ENCODE measurements around the gene CSNK2A1.

DNA sequence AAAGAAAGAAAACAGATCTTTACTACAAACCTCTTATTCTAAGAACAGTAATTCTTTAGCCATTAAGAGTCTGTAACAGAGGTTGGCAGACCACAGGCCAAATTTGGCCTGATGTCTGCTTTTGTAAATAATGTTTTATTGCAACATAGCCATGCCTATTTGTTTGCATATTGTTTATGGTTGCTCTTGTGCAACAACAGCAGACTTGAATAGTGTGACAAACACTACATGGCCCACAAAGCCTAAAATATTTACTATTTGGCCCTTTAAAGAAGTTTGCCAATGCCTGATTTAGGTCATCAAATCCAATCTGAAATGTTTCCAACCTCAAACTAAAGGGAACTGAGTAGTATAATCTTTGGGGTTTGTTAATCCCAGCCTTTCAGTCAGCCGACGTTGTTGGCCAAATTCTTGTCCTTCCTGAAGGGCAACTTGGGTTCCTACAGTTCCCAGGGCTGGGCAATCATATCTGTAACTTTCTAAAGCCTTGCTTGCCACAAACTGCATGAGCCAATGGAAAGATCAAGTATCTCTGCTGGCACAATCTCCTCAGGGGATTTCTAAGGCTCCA, 47.4 kb downstream of the CSNK2A1 start:
- TF ChIP-seq CTCF (IDR thresholded peaks at IDR 0.05; ENCODE audit: low read depth, low read length) (no peak), EZH2phosphoT487 (IDR thresholded peaks at IDR 0.05; ENCODE audit: low read depth) (no peak)
